Naive thymus-derived CD4-positive, alpha-beta T cell (primary cell): ENCODE results near the gene SETD3. TPM values are rescaled to one million over a fixed set of nuclear protein-coding genes. Genes with fewer than 3 reads are reported as not detected.

ENCODE experiments used
- ATAC-seq: fragments of 150-1000 bp; cut with Tn5 transposase; 2 replicates; pipeline ENCODE4 v1.10.0; 2021; ENCODE audit warnings: mild to moderate bottlenecking, moderate library complexity
- CTCF ChIA-PET: fragments of 350-600 bp; sonication (Branson Sonifier 250); formaldehyde crosslinking; loops from one replicate; lab custom pipeline; 2021; ENCODE audit warnings: antibody characterized with exemption; lab: Charles Lee
- POLR2A ChIA-PET: fragments of 350-600 bp; sonication (Branson Sonifier 250); formaldehyde crosslinking; loops from one replicate; lab custom pipeline; 2021; ENCODE audit warnings: antibody characterized with exemption, inconsistent platforms; lab: Charles Lee
- DNase-seq, 9 donors: peaks; one replicate each; pipeline versions ENCODE4 v3.0.0 to v3.0.0-alpha.2; 2020 to 2022; ENCODE audit warnings: mixed read lengths in 1 of 9
- H3K27ac ChIP-seq: one replicate; pipeline ENCODE4 v1.7.0; 2013; ENCODE audit warnings: mild to moderate bottlenecking, low read depth, low read length, moderate library complexity
- H3K27me3 ChIP-seq, 2 donors: one replicate each; pipeline ENCODE4 v1.7.0; 2013; ENCODE audit warnings: low read length in 2 of 2, mild to moderate bottlenecking in 2 of 2, moderate library complexity in 2 of 2; ENCODE audit not compliant: control insufficient read depth in 2 of 2, insufficient read depth in 2 of 2
- H3K36me3 ChIP-seq, 3 experiments: 1 replicate in 2 of 3; 2 replicates in 1 of 3; pipeline ENCODE4 v1.7.0; 2013; ENCODE audit warnings: low read length in 3 of 3, mild to moderate bottlenecking in 3 of 3, moderate library complexity in 1 of 3; ENCODE audit not compliant: insufficient read depth in 3 of 3, control insufficient read depth in 2 of 3
- H3K4me1 ChIP-seq, 2 donors: one replicate each; pipeline ENCODE4 v1.7.0; 2013; ENCODE audit warnings: low read length in 2 of 2, mild to moderate bottlenecking in 2 of 2, moderate library complexity in 1 of 2; ENCODE audit not compliant: control insufficient read depth in 2 of 2, insufficient read depth in 2 of 2
- H3K4me3 ChIP-seq: 2 replicates; pipeline ENCODE4 v1.7.0; 2013; ENCODE audit warnings: mild to moderate bottlenecking, low read length
- H3K9me3 ChIP-seq, 3 experiments: 1 replicate in 2 of 3; 2 replicates in 1 of 3; pipeline ENCODE4 v1.7.0; 2013; ENCODE audit warnings: low read length in 3 of 3; ENCODE audit not compliant: control insufficient read depth in 2 of 3
- H3K27ac Mint-ChIP-seq, 9 donors: one replicate each; pipeline ENCODE4 v1.8.0; 2020 to 2022; ENCODE audit warnings: mixed read lengths in 9 of 9, mild to moderate bottlenecking in 8 of 9, moderate library complexity in 5 of 9, inconsistent platforms in 2 of 9
- H3K27me3 Mint-ChIP-seq, 5 donors: one replicate each; pipeline ENCODE4 v1.8.0; 2021 to 2022; ENCODE audit warnings: mixed read lengths in 5 of 5, mild to moderate bottlenecking in 1 of 5
- H3K36me3 Mint-ChIP-seq, 5 donors: one replicate each; pipeline ENCODE4 v1.8.0; 2020 to 2022; ENCODE audit warnings: mixed read lengths in 5 of 5, mild to moderate bottlenecking in 3 of 5, inconsistent platforms in 1 of 5
- H3K4me1 Mint-ChIP-seq, 7 donors: one replicate each; pipeline ENCODE4 v1.8.0; 2020 to 2022; ENCODE audit warnings: mixed read lengths in 7 of 7, mild to moderate bottlenecking in 3 of 7, inconsistent platforms in 1 of 7
- H3K4me3 Mint-ChIP-seq, 10 donors: one replicate each; pipeline ENCODE4 v1.8.0; 2020 to 2022; ENCODE audit warnings: mild to moderate bottlenecking in 10 of 10, mixed read lengths in 10 of 10, moderate library complexity in 6 of 10, inconsistent platforms in 2 of 10
- H3K9me3 Mint-ChIP-seq, 11 donors: one replicate each; pipeline ENCODE4 v1.8.0; 2020 to 2022; ENCODE audit warnings: mixed read lengths in 11 of 11, mild to moderate bottlenecking in 4 of 11, inconsistent platforms in 1 of 11, moderate library complexity in 1 of 11
- intact Hi-C, 2 donors: fragments of 100-400 bp; cut with micrococcal nuclease; formaldehyde crosslinking; loops; one replicate each; pipeline ENCODE4 v1.15.1; 2023
- polyA plus RNA-seq, 2 donors: library from polyadenylated mRNA; unstranded; fragments of 300-500 nt; fragmentation: Illumina TruSeq; gene quantifications; one replicate each; pipeline ENCODE4 v1.2.3, GENCODE V29; 2021
- total RNA-seq, 6 experiments: library from RNA in 5 of 6; stranded (reverse) in 5 of 6; gene quantifications; 1 replicate in 5 of 6; 2 replicates in 1 of 6; pipeline ENCODE4 v1.2.3 and lab custom pipeline; 2021 to 2026

Gene SETD3
- total and polyA plus RNA-seq, 7 experiments from 2014 or later, result 32.2 to 59.4 (median 53.0) TPM

DNA sequence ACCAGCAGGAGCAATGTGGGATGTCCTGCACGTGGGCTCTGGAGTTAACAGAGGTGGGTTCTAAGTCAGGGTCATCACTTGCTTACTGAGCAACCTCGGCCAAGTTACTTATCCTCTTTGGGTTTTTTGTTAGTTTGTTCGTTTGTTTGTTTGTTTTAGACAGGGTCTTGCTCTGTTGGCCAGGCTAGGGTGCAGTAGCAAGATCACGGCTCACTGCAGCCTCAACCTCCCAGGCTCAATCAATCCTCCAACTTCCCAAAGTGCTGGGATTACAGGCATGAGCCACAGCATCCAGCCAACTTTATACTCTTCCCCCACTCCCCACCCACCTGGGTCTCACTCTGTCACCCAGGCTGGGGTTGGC is 78.4 kb downstream of the SETD3 start:
- intact Hi-C loops, result no loop called here
- no peaks in the 10 kb centered on the region for H3K9me3 Mint-ChIP-seq
- H3K27ac Mint-ChIP-seq, result peak overlapping the region in 7 of 9 donors; percentile 11 to 74 (median 53)
- POLR2A ChIA-PET, result no interaction called here
- CTCF ChIA-PET, result interaction anchor here (0.7 to 1.1 kb wide), 3 partner anchors 9 to 52 kb away, joined by 3 to 4 read pairs (median 4); no protein-coding TSS in a partner anchor
- H3K9me3 ChIP-seq, result no peaks in the 10 kb centered on the region
- H3K27me3 Mint-ChIP-seq, result no peaks in the 10 kb centered on the region
- peaks cover 8 to 51% (median 21%) of the 10 kb centered on the region in 5 donors for H3K36me3 Mint-ChIP-seq
- H3K27me3 ChIP-seq, result no peaks in the 10 kb centered on the region
- peak overlapping the region in 2 of 10 donors; percentile 31 to 43 for H3K4me3 Mint-ChIP-seq
- peak overlapping the region; percentile 17 for H3K27ac ChIP-seq
- DNase-seq (no peak), ATAC-seq (no peak)
- peaks cover 0 to 69% (median 0%) of the 10 kb centered on the region in 3 experiments for H3K36me3 ChIP-seq
- no peaks in the 10 kb centered on the region for H3K4me1 ChIP-seq
- H3K4me3 ChIP-seq, result no peak overlapping the region
- H3K4me1 Mint-ChIP-seq, result peaks cover 8 to 18% (median 13%) of the 10 kb centered on the region in 7 donors

DNA sequence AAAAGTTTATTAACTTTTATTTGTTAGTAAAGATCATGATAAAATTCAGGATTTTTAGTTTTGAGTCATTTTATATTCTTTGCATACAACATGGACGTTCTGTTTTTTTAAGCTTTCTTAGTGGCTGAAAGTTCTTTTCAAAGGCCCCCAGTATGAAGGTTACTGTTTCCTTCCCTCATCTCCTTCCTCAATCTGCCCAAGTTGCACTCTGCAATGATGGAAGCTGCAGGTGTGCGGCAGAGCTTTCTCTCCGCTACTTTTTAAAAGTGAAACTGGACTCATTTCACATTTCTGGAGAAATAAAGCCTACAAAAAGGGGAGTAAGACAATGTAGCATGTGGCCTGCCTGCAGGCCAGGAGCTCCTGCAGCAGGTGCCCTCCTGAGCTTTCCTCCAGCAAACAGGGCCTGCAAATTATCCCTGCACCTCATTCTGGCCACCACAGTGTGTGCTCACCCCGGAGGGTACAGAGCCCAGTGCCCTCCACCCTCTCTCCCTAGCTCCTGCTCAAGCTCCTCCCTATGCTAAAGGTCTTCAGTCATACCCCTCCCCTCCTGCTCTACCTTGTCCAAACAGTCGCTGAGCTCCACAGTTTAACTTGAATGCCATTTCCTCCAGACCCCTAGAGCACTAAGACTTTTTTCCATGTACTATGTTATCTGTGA is 78.9 kb downstream of the SETD3 start:
- H3K4me3 Mint-ChIP-seq, result peak overlapping the region in 3 of 10 donors; percentile 31 to 61 (median 43)
- ATAC-seq (no peak), DNase-seq (no peak)
- peak overlapping the region; percentile 11 to 77 (median 53) for H3K27ac Mint-ChIP-seq
- CTCF ChIA-PET, result no interaction called here
- no peaks in the 10 kb centered on the region for H3K27me3 Mint-ChIP-seq
- Histone ChIP-seq H3K27me3 (no peaks in the 10 kb centered on the region), H3K4me3 (no peak overlapping the region), H3K9me3 (no peaks in the 10 kb centered on the region), H3K27ac (peak overlapping the region; percentile 17), H3K4me1 (no peaks in the 10 kb centered on the region), H3K36me3 (peaks cover 0 to 68% (median 0%) of the 10 kb centered on the region in 3 experiments)
- intact Hi-C loops, result no loop called here
- no peaks in the 10 kb centered on the region for H3K9me3 Mint-ChIP-seq
- peaks cover 6 to 18% (median 13%) of the 10 kb centered on the region in 7 donors for H3K4me1 Mint-ChIP-seq
- POLR2A ChIA-PET, result no interaction called here
- peaks cover 8 to 51% (median 23%) of the 10 kb centered on the region in 5 donors for H3K36me3 Mint-ChIP-seq

DNA sequence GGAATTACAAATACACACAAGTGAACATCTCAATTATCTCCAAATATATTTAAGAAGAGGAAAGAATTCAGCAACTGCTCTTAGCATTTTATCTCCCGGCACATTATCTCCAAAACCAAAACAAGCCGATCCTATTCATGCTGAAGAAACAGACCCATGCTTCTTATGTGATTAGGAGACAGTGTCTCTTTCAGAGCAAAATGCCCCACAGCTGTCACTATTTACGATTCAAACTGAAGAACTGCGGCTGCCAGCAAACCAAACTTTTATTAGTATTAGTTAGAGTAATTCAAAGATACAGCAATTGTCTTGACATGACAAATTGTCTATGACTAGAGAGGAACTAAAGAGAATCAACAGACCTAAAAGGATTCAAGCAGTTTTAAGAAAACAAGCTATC is 79.4 kb downstream of the SETD3 start:
- no peaks in the 10 kb centered on the region for H3K9me3 Mint-ChIP-seq
- Histone ChIP-seq H3K27me3 (no peaks in the 10 kb centered on the region), H3K4me3 (no peak overlapping the region), H3K36me3 (peaks cover 0 to 62% (median 0%) of the 10 kb centered on the region in 3 experiments), H3K9me3 (no peaks in the 10 kb centered on the region), H3K27ac (no peak overlapping the region), H3K4me1 (no peaks in the 10 kb centered on the region)
- H3K27ac Mint-ChIP-seq, result peak overlapping the region in 3 of 9 donors; percentile 34 to 77 (median 35)
- H3K36me3 Mint-ChIP-seq, result peaks cover 8 to 51% (median 18%) of the 10 kb centered on the region in 5 donors
- no peak for DNase-seq
- peaks cover 6 to 18% (median 13%) of the 10 kb centered on the region in 7 donors for H3K4me1 Mint-ChIP-seq
- H3K27me3 Mint-ChIP-seq, result no peaks in the 10 kb centered on the region
- CTCF ChIA-PET, result no interaction called here
- POLR2A ChIA-PET, result no interaction called here
- ATAC-seq, result no peak
- no peak overlapping the region for H3K4me3 Mint-ChIP-seq
- intact Hi-C loops, result no loop called here

DNA sequence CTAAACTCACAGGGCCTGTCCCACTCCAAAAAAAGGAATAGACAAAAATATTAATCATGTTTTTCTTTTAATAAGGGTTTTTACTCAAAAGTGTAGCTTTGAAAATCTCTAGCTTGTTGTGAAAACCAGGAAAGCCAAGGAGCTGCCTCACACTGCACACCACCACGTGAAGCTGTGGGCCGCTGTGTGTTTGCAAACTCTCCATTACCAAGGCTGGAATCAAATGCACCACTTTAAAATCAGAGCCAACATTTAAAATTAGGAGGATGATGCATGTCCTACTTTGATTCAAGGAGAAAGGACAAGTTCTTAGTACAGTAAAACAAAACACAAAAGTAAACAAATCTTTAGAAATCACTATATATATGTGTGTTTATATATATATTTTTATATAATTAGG is 83.0 kb downstream of the SETD3 start:
- Histone ChIP-seq H3K27ac (no peak overlapping the region), H3K4me3 (no peak overlapping the region), H3K4me1 (no peaks in the 10 kb centered on the region), H3K36me3 (peaks cover 0 to 42% (median 0%) of the 10 kb centered on the region in 3 experiments), H3K9me3 (no peaks in the 10 kb centered on the region), H3K27me3 (no peaks in the 10 kb centered on the region)
- no peak overlapping the region for H3K4me3 Mint-ChIP-seq
- intact Hi-C loops, result no loop called here
- DNase-seq, result no peak
- no peak for ATAC-seq
- peaks cover 8 to 17% (median 11%) of the 10 kb centered on the region in 7 donors for H3K4me1 Mint-ChIP-seq
- no peaks in the 10 kb centered on the region for H3K27me3 Mint-ChIP-seq
- H3K27ac Mint-ChIP-seq, result peak overlapping the region in 1 of 9 donors; percentile 71
- POLR2A ChIA-PET, result no interaction called here
- CTCF ChIA-PET, result no interaction called here
- H3K9me3 Mint-ChIP-seq, result no peaks in the 10 kb centered on the region
- peaks cover 8 to 35% (median 13%) of the 10 kb centered on the region in 5 donors for H3K36me3 Mint-ChIP-seq

GRCh38 chr14:99395909-99396530 is 84.6 kb downstream of the SETD3 start:
- no peak for DNase-seq
- ATAC-seq, result peak; percentile 60

GRCh38 chr14:99394602-99395156 is 86.0 kb downstream of the SETD3 start:
- Mint-ChIP-seq H3K4me1 (peaks cover 0 to 5% (median 0%) of the 10 kb centered on the region in 7 donors), H3K27ac (no peak overlapping the region), H3K4me3 (no peak overlapping the region), H3K9me3 (no peaks in the 10 kb centered on the region), H3K27me3 (no peaks in the 10 kb centered on the region), H3K36me3 (peaks cover 8 to 24% (median 11%) of the 10 kb centered on the region in 5 donors)
- Histone ChIP-seq H3K27me3 (no peaks in the 10 kb centered on the region), H3K9me3 (no peaks in the 10 kb centered on the region), H3K27ac (no peak overlapping the region), H3K4me1 (no peaks in the 10 kb centered on the region), H3K36me3 (peaks cover 0 to 32% (median 0%) of the 10 kb centered on the region in 3 experiments), H3K4me3 (no peak overlapping the region)
- DNase-seq (no peak), ATAC-seq (no peak)
- CTCF ChIA-PET, result no interaction called here
- intact Hi-C loops, result no loop called here
- POLR2A ChIA-PET, result no interaction called here

More at GRCh38 chr14:99395909-99396530, 84.6 kb downstream of the SETD3 start:
- Mint-ChIP-seq H3K4me3 (no peak overlapping the region), H3K36me3 (peaks cover 8 to 32% (median 11%) of the 10 kb centered on the region in 5 donors), H3K27me3 (no peaks in the 10 kb centered on the region), H3K27ac (no peak overlapping the region), H3K4me1 (peaks cover 0 to 5% (median 0%) of the 10 kb centered on the region in 7 donors), H3K9me3 (no peaks in the 10 kb centered on the region)
- intact Hi-C loops, result no loop called here
- Histone ChIP-seq H3K9me3 (no peaks in the 10 kb centered on the region), H3K4me1 (no peaks in the 10 kb centered on the region), H3K4me3 (no peak overlapping the region), H3K36me3 (peaks cover 0 to 39% (median 0%) of the 10 kb centered on the region in 3 experiments), H3K27me3 (no peaks in the 10 kb centered on the region), H3K27ac (no peak overlapping the region)
- ChIA-PET POLR2A (no interaction called here), CTCF (interaction anchor here (0.6 to 1.0 kb wide), 2 partner anchors 20 to 1947 kb away, joined by 3 read pairs; no protein-coding TSS in a partner anchor)
